ENCODE results near the gene SND1.

DNA sequence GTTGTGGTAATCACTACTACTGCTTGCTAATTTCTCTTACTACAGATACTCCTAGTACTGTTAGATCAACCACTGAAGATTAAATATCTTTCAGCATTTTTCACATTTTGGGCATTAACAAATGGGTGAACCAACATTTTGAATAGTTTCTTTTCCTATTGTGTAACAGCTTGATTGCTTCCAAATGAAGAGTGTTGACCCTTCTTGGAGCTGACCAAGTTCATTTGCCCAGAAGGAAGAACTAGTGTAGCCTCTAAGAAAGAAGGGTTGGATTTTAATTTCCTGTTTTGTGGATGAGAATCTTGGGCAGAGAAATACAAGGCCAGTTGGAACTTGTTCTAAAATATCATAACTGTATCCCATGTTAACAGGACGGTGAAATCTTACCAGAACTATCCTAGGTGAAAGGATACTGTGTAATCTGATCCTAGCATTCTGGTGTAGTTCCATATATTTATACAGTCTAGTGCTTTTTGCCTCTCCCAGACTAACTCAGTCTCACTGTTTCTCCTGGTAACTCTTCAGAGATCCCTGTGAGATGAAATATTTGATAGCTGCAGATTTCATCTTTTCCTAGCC lies 37.3 kb downstream of the SND1 start:
- TF ChIP-seq, protein P1, sequence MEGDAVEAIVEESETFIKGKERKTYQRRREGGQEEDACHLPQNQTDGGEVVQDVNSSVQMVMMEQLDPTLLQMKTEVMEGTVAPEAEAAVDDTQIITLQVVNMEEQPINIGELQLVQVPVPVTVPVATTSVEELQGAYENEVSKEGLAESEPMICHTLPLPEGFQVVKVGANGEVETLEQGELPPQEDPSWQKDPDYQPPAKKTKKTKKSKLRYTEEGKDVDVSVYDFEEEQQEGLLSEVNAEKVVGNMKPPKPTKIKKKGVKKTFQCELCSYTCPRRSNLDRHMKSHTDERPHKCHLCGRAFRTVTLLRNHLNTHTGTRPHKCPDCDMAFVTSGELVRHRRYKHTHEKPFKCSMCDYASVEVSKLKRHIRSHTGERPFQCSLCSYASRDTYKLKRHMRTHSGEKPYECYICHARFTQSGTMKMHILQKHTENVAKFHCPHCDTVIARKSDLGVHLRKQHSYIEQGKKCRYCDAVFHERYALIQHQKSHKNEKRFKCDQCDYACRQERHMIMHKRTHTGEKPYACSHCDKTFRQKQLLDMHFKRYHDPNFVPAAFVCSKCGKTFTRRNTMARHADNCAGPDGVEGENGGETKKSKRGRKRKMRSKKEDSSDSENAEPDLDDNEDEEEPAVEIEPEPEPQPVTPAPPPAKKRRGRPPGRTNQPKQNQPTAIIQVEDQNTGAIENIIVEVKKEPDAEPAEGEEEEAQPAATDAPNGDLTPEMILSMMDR (IDR thresholded peaks at IDR 0.05; ENCODE audit: insufficient read depth, low read length, poor library complexity, severe bottlenecking): no peak
- no peak for TF ChIP-seq EZH2phosphoT487 (conservative IDR thresholded peaks at IDR 0.05; ENCODE audit: low read length)

All from SU-DHL-6 (cell line).